H1 (cell line): ENCODE data around the gene IPO11. TPM values are rescaled to one million over a fixed set of nuclear protein-coding genes. Genes with fewer than 3 reads are reported as not detected.

ENCODE experiments used
- CTCF ChIA-PET: fragments of 300-600 bp; sonication (Branson Sonifier 250); formaldehyde crosslinking; loops from one replicate; lab custom pipeline; 2021; ENCODE audit not compliant: partially characterized antibody; lab: Charles Lee
- POLR2A ChIA-PET: fragments of 300-600 bp; sonication (Branson Sonifier 250); formaldehyde crosslinking; loops from one replicate; lab custom pipeline; 2021; ENCODE audit warnings: inconsistent platforms; ENCODE audit not compliant: partially characterized antibody; lab: Charles Lee
- DNase-seq, 2 experiments: peaks; one replicate each; pipeline versions ENCODE4 v3.0.0 to v3.0.0-alpha.2; 2010 to 2022; ENCODE audit warnings: low spot score in 2 of 2, low read depth in 1 of 2, mixed read lengths in 1 of 2
- FAIRE-seq: peaks from 2 replicates; lab custom pipeline; 2011; peaks lifted over from hg19 to GRCh38; lab: Jason Lieb, UNC
- H2AFZ ChIP-seq: 2 replicates; pipeline ENCODE4 v1.8.1; 2012; ENCODE audit warnings: low read length, inconsistent platforms
- H2AK5ac ChIP-seq: 2 replicates; pipeline ENCODE4 v1.6.1; 2013; ENCODE audit warnings: low read depth, low read length
- H2BK120ac ChIP-seq: replicated peaks from 2 replicates; pipeline ENCODE3; 2013; ENCODE audit warnings: low read depth, low read length, inconsistent platforms
- H2BK12ac ChIP-seq: 2 replicates; pipeline ENCODE4 v1.6.1; 2013; ENCODE audit warnings: low read depth, low read length
- H2BK15ac ChIP-seq: 2 replicates; pipeline ENCODE4 v1.6.1; 2013; ENCODE audit warnings: low read length
- H2BK20ac ChIP-seq: 2 replicates; pipeline ENCODE4 v1.6.1; 2013; ENCODE audit warnings: low read length
- H2BK5ac ChIP-seq: 2 replicates; pipeline ENCODE4 v1.6.1; 2013; ENCODE audit warnings: low read depth, low read length
- H3K14ac ChIP-seq: 2 replicates; pipeline ENCODE4 v1.6.1; 2013; ENCODE audit warnings: inconsistent platforms; ENCODE audit not compliant: insufficient read length
- H3K18ac ChIP-seq: 2 replicates; pipeline ENCODE4 v1.6.1; 2013; ENCODE audit warnings: low read length; ENCODE audit errors: extremely low read depth
- H3K23ac ChIP-seq: 2 replicates; pipeline ENCODE4 v1.6.1; 2013; ENCODE audit warnings: inconsistent platforms; ENCODE audit not compliant: insufficient read length
- H3K23me2 ChIP-seq: 2 replicates; pipeline ENCODE4 v1.6.1; 2013; ENCODE audit warnings: low read depth, low read length
- H3K27ac ChIP-seq: 2 replicates; pipeline ENCODE4 v1.6.1; 2011; ENCODE audit warnings: low read depth, low read length, inconsistent platforms
- H3K27me3 ChIP-seq, 4 experiments: replicated peaks in 1 of 4; 1 replicate in 1 of 4; 2 replicates in 3 of 4; pipeline versions ENCODE4 v1.6.1 to v1.8.1; 2011 to 2013; ENCODE audit warnings: low read length in 3 of 4, mild to moderate bottlenecking in 3 of 4, inconsistent platforms in 2 of 4, mixed read lengths in 2 of 4, moderate library complexity in 1 of 4; ENCODE audit not compliant: control insufficient read depth in 3 of 4, insufficient read depth in 3 of 4; ENCODE audit errors: extremely low read depth in 1 of 4
- H3K36me3 ChIP-seq, 4 experiments: 2 replicates each; pipeline versions ENCODE4 v1.6.1 to v1.8.1; 2011 to 2013; ENCODE audit warnings: mild to moderate bottlenecking in 4 of 4, low read length in 3 of 4, moderate library complexity in 2 of 4, control low read depth in 1 of 4, inconsistent platforms in 1 of 4; ENCODE audit not compliant: insufficient read depth in 4 of 4, control insufficient read depth in 2 of 4
- H3K4ac ChIP-seq: replicated peaks from 2 replicates; pipeline ENCODE3; 2013; ENCODE audit warnings: low read length, low read depth, mixed read lengths, inconsistent platforms; ENCODE audit not compliant: insufficient read length
- H3K4me1 ChIP-seq, 4 experiments: replicated peaks in 1 of 4; 1 replicate in 1 of 4; 2 replicates in 3 of 4; pipeline versions ENCODE4 v1.6.1 to v1.8.1; 2011 to 2013; ENCODE audit warnings: low read length in 3 of 4, inconsistent platforms in 2 of 4, mixed read lengths in 1 of 4; ENCODE audit not compliant: insufficient read depth in 4 of 4, control insufficient read depth in 3 of 4
- H3K4me2 ChIP-seq, 2 experiments: 2 replicates each; pipeline versions ENCODE4 v1.6.1 to v1.8.1; 2011 to 2013; ENCODE audit warnings: low read depth in 2 of 2, low read length in 2 of 2, control low read depth in 1 of 2, inconsistent platforms in 1 of 2, mild to moderate bottlenecking in 1 of 2; ENCODE audit not compliant: insufficient read depth in 1 of 2
- H3K4me3 ChIP-seq, 4 experiments: fragments of 200-600, 300-600 bp in 1 of 4; sonication (generic), shearing (Covaris generic), sonication (Bioruptor Twin) in 1 of 4; 2 replicates each; pipeline versions ENCODE4 v1.5.1 to v1.8.1; 2011 to 2016; ENCODE audit warnings: low read length in 4 of 4, low read depth in 3 of 4, control low read depth in 2 of 4, inconsistent platforms in 2 of 4, mild to moderate bottlenecking in 2 of 4, mixed read lengths in 1 of 4, moderate library complexity in 1 of 4; ENCODE audit not compliant: insufficient read depth in 2 of 4; ENCODE audit errors: extremely low read depth in 1 of 4
- H3K56ac ChIP-seq: replicated peaks from 2 replicates; pipeline ENCODE3; 2013; ENCODE audit warnings: low read depth, mild to moderate bottlenecking, mixed read lengths, low read length, inconsistent platforms; ENCODE audit not compliant: insufficient read length
- H3K79me1 ChIP-seq: 2 replicates; pipeline ENCODE4 v1.6.1; 2013; ENCODE audit warnings: low read depth, low read length, control low read depth
- H3K79me2 ChIP-seq, 2 experiments: 2 replicates each; pipeline versions ENCODE4 v1.6.1 to v1.8.1; 2012 to 2013; ENCODE audit warnings: low read length in 2 of 2, mild to moderate bottlenecking in 2 of 2, inconsistent platforms in 1 of 2; ENCODE audit not compliant: insufficient read depth in 2 of 2, control insufficient read depth in 1 of 2
- H3K9ac ChIP-seq, 4 experiments: replicated peaks in 1 of 4; 1 replicate in 1 of 4; 2 replicates in 3 of 4; pipeline versions ENCODE4 v1.6.1 to v1.8.1; 2011 to 2013; ENCODE audit warnings: low read depth in 3 of 4, low read length in 3 of 4, control low read depth in 2 of 4, mild to moderate bottlenecking in 2 of 4, moderate library complexity in 2 of 4, inconsistent platforms in 1 of 4; ENCODE audit errors: extremely low read depth in 1 of 4
- H3K9me3 ChIP-seq, 2 experiments: 2 replicates each; pipeline versions ENCODE4 v1.6.1 to v1.8.1; 2012 to 2013; ENCODE audit warnings: mild to moderate bottlenecking in 2 of 2, moderate library complexity in 2 of 2, control low read depth in 1 of 2, inconsistent platforms in 1 of 2, low read depth in 1 of 2, low read length in 1 of 2, mixed read lengths in 1 of 2; ENCODE audit not compliant: insufficient read depth in 2 of 2
- H4K20me1 ChIP-seq, 2 experiments: replicated peaks in 1 of 2; 2 replicates each; pipeline versions ENCODE3 to v1.8.1; 2011 to 2013; ENCODE audit warnings: inconsistent platforms in 2 of 2, low read length in 2 of 2, mild to moderate bottlenecking in 1 of 2; ENCODE audit not compliant: insufficient read depth in 2 of 2, control insufficient read depth in 1 of 2
- H4K5ac ChIP-seq: 2 replicates; pipeline ENCODE4 v1.6.1; 2013; ENCODE audit warnings: low read length, low read depth, mixed read lengths, inconsistent platforms; ENCODE audit not compliant: insufficient read length
- H4K8ac ChIP-seq: 2 replicates; pipeline ENCODE4 v1.8.0; 2013; ENCODE audit warnings: mild to moderate bottlenecking, moderate library complexity, low read length, inconsistent platforms; ENCODE audit not compliant: insufficient read depth; ENCODE audit errors: extremely low read depth
- H4K91ac ChIP-seq: replicated peaks from 2 replicates; pipeline ENCODE3; 2013; ENCODE audit warnings: low read length, mixed read lengths, inconsistent platforms; ENCODE audit not compliant: insufficient read length
- BRCA1 ChIP-seq: IDR thresholded peaks from 2 replicates; pipeline ENCODE4 v1.6.1; 2012; ENCODE audit warnings: low read depth, low read length, improper control_type of control experiment
- CHD2 ChIP-seq: IDR thresholded peaks from 2 replicates; pipeline ENCODE4 v1.6.1; 2012; ENCODE audit warnings: low read length, improper control_type of control experiment
- CREB1 ChIP-seq: IDR thresholded peaks from 2 replicates; pipeline ENCODE4 v1.6.1; 2012; ENCODE audit warnings: inconsistent platforms
- EGR1 ChIP-seq: IDR thresholded peaks from 2 replicates; pipeline ENCODE4 v1.6.1; 2011; ENCODE audit warnings: low read depth, low read length, borderline replicate concordance
- GABPA ChIP-seq: IDR thresholded peaks from 2 replicates; pipeline ENCODE4 v1.6.1; 2011; ENCODE audit warnings: mild to moderate bottlenecking, low read length, moderate library complexity, borderline replicate concordance; ENCODE audit not compliant: insufficient read depth
- HDAC6 ChIP-seq: IDR thresholded peaks from one replicate; pipeline ENCODE4 v1.7.1; 2012; ENCODE audit warnings: low read depth, mild to moderate bottlenecking, inconsistent platforms, low read length, moderate library complexity
- RFX5 ChIP-seq: IDR thresholded peaks from 2 replicates; pipeline ENCODE4 v1.6.1; 2011; ENCODE audit warnings: low read depth, low read length, improper control_type of control experiment, borderline replicate concordance
- SAP30 ChIP-seq: fragments of 300-600 bp; sonication (generic); IDR thresholded peaks from 2 replicates; pipeline ENCODE4 v1.7.1; 2012; ENCODE audit warnings: low read length, moderate library complexity, mild to moderate bottlenecking, inconsistent platforms; ENCODE audit not compliant: insufficient read depth, insufficient replicate concordance
- SP1 ChIP-seq: IDR thresholded peaks from 2 replicates; pipeline ENCODE4 v1.6.1; 2011; ENCODE audit warnings: low read depth, low read length
- WGBS, 2 experiments: shearing (Covaris generic) in 1 of 2; methylation state at CpG; one replicate each; pipeline versions ENCODE4 v1.1.6 to v1.1.7; 2013 to 2015; ENCODE audit warnings: low lambda C conversion rate in 2 of 2, mixed read lengths in 2 of 2, inconsistent platforms in 1 of 2, low coverage in 1 of 2, missing lambda C conversion rate in 1 of 2; ENCODE audit not compliant: insufficient replicate concordance in 2 of 2, insufficient coverage in 1 of 2, insufficient read length in 1 of 2; ENCODE audit errors: extremely low coverage in 1 of 2, missing lambda C conversion rate in 1 of 2; 5-methylcytosine and 5-hydroxymethylcytosine counted together
- polyA plus RNA-seq, 7 experiments: library from polyadenylated mRNA; depleted of rRNA in 3 of 7; stranded (reverse) in 5 of 7; unstranded in 2 of 7; fragments of >200 nt in 5 of 7; fragments of 200-250 nt in 2 of 7; gene quantifications; 1 replicate in 5 of 7; 2 replicates in 1 of 7; 4 replicates in 1 of 7; pipeline versions ENCODE4 v1.2.1 to v1.2.3, GENCODE V29; 2011 to 2013; ENCODE audit warnings: missing spikeins in 2 of 7, mixed read lengths in 2 of 7
- total RNA-seq: library from RNA; stranded (reverse); fragmentation: NEBNext Ultra II Directional; extraction: Animal tissue kit (Norgen Biotek cat#: 25700); gene quantifications from 2 replicates; pipeline ENCODE4 v1.2.1, GENCODE V29; 2021

Gene IPO11
- total and polyA plus RNA-seq, 2 of the 8 experiments (the other 6 are each of a cell fraction or from before 2014, with no cell fraction given), result 23.6 to 64.4 TPM

DNA sequence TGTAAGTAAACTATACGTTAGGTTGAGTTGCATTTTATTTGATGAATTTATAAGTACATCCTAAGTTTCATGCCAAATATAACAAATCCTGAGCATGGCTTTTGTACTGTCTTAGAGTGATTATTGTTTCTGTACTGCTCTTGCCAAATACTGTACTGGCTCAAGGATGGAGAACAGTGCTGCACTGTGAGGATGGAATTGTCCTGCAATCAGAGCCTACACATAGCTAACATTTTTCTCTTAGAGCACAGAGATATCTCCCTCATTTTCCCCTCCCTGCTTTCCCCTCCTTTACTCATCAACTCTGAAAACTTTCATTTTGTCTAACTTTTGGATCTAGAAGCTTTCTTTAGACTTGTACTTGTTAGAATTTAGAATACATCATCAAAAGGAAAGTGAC lies 194.3 kb downstream of the IPO11 start:
- CTCF ChIA-PET, result no interaction called here
- 0 out of 8 replicates have a peak, but pooled peaks cover 0 to 2% (median 0%) of the 10 kb centered on the region in 4 experiments for H3K36me3 ChIP-seq
- no peak for FAIRE-seq
- no peak overlapping the region for H3K56ac ChIP-seq
- TF ChIP-seq CHD2 (no peak), EGR1 (no peak), CREB1 (no peak), BRCA1 (no peak), SAP30 (no peak), GABPA (no peak), HDAC6 (no peak), SP1 (no peak), RFX5 (no peak)
- TF ChIP-seq, all 59 proteins: peak for 0
- Histone ChIP-seq H2BK120ac (no peak overlapping the region), H2BK12ac (no peak overlapping the region), H3K9ac (no peak overlapping the region), H3K79me2 (no peaks in the 10 kb centered on the region), H4K20me1 (peaks cover 0 to 3% of the 10 kb centered on the region in 2 experiments), H2BK5ac (no peak overlapping the region), H4K5ac (no peak overlapping the region), H3K27ac (no peak overlapping the region), H3K27me3 (no peaks in the 10 kb centered on the region), H2BK15ac (no peak overlapping the region), H3K4me2 (no peak overlapping the region), H3K9me3 (no peaks in the 10 kb centered on the region), H4K8ac (no peak overlapping the region), H3K4me3 (no peak overlapping the region), H2AK5ac (no peak overlapping the region), H3K4me1 (no peaks in the 10 kb centered on the region), H3K23me2 (no peaks in the 10 kb centered on the region), H3K4ac (no peak overlapping the region), H2BK20ac (no peak overlapping the region), H3K18ac (no peak overlapping the region), H4K91ac (no peak overlapping the region), H2AFZ (no peak overlapping the region), H3K14ac (no peak overlapping the region), H3K79me1 (no peaks in the 10 kb centered on the region), H3K23ac (no peak overlapping the region)
- DNase-seq, result no peak
- POLR2A ChIA-PET, result no interaction called here
- WGBS, 2 experiments, result 88% methylated on average over 1 of the region's 1 CpG; no CpG with 5 or more reads in 1 of the 2 experiments
